DOHH2 (cell line): ENCODE measurements around the gene IGBP1.

Experiments used
- CTCF ChIP-seq: fragments of 200-600 bp; sonication (generic); IDR thresholded peaks from one replicate; pipeline ENCODE4 v1.5.1; 2014; ENCODE audit warnings: antibody characterized with exemption, mild to moderate bottlenecking, low read depth, low read length; ENCODE audit not compliant: poor library complexity, severe bottlenecking
- EZH2phosphoT487 ChIP-seq: fragments of 200-600 bp; sonication (generic); IDR thresholded peaks from 2 replicates; pipeline ENCODE4 v1.6.1; 2017; ENCODE audit warnings: borderline replicate concordance, mild to moderate bottlenecking, antibody characterized with exemption, low read length, moderate library complexity, mixed read lengths

DNA sequence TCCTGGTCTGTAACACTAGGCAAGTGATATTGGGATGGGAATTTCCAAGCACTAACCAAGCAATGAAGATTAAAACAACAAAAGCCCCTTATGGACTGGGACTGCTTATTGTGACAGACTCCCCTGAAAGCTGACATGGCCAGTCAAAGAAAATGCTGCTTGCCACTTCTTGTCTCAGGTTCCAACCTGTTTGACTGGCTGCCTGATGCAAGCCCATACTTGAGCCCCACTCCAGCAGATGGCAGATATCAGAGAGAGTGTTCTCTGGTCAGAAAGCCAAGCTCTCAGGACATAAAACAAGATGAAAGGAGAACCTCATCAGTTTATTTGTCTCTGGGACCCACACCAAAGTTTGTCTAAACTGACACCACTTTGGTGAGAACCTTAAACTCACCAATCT, 15.5 kb upstream of the IGBP1 start:
- TF ChIP-seq CTCF (no peak), EZH2phosphoT487 (no peak)
